ENCODE results near the gene KRT83.
"Not testable (repeated sequence)": the region's sequence is repeated elsewhere in the genome, so short reads cannot be mapped to it uniquely, and the experiment has no call there.

Gene KRT83

DNA sequence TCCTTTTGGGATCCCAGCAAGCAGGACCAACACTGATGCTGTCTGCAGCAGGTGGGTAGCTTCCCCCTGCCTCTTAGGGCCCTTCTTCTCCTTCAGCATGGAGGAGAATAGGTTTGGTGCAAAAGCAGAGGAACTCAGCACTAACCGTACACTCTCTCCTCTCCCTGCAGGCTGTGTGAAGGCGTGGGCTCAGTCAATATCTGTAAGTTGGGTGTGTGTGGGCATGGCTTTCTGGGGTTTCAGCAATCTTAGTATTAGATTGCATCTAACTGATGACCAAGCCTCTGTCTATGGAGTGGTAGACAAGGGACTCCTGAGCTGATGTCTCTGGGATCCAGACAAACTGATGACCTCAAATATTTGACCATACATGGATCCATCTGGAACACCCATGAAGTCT, 31.8 kb upstream of the KRT83 start:
- no peak for DNase-seq

DNA sequence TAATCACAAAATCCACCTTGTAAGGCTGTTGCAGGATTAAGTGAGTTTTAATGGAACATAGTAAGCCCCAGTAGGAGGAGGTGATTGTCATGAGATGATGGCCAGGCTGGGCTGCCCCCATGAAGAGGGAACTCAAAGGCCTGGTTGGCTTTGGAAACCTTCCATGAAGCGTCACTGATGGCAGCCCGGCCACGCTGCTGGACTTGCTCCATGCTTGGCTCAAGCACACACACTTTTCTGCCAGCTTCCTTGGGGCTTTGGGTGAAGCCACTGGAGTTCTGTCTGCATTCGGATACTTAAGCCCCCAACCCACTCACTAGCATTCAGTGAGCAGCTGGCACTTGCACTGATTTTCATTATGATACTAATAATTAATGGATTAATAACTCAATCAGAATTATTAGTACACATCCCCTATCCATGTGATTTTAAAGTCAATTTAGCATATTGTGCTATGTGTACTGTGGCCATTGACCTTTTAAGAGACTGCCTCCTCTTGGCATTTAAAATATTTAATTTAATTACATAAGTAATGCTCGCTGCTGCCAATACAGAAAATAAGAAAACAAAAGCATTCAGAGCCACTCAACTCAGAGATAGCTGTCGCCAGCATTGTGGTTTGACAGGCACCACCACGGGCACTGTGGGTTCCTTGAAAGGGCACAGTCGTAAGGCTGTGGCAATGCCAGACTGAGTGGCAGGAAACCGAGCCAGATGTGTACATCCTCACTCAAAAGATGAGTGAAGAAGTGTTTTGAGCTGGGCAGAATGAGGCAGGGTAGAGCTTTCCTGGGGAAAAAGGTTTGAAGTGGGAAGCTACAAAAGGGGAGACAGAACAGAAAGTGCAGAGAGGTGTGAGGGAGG, 30.2 kb upstream of the KRT83 start:
- peak; percentile 25 to 32 for DNase-seq

DNA sequence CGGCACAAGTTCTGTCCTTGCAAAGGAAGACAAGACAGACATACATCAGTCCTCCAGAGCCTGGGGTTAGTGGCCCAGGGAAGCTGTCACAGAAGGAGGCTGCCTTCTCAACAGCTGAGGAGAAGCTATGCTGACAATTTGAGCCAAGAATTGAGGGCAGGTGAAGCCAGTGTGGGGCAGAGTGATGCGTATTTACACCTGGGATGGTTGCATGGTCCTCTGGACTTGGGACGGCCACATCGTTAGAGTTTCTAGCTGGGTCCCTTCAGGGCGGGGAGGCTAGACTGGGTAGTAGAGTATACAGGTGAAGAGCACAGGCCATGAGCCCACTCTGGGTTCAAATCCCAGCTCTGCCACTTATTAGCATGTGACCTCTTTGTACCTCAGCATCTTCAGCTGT, 29.6 kb upstream of the KRT83 start:
- no peak for DNase-seq

DNA sequence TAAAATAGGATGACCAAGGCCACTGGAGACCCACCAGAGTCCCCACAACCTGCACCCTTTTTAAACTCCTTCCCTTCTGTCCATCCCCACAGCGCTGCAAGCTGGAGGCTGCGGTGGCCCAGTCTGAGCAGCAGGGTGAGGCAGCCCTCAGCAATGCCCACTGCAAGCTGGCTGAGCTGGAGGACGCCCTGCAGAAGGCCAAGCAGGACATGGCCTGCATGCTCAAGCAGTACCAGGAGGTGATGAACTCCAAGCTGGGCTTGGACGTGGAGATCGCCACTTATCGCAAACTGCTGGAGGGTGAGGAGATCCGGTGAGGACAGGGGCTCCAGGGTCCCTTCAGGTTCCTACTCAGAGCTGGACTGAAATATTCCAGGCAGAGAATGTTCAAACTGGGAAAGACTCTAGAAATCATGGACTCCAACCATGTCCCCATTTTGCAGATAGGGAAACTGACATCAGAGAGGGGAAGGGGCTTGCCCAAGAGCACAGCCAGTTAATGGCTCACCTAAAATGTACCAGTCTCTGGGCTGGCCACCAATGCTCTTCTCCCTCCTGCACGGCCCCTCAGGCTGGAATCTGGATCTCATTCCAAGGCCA, 28.9 kb upstream of the KRT83 start:
- no peak for DNase-seq

DNA sequence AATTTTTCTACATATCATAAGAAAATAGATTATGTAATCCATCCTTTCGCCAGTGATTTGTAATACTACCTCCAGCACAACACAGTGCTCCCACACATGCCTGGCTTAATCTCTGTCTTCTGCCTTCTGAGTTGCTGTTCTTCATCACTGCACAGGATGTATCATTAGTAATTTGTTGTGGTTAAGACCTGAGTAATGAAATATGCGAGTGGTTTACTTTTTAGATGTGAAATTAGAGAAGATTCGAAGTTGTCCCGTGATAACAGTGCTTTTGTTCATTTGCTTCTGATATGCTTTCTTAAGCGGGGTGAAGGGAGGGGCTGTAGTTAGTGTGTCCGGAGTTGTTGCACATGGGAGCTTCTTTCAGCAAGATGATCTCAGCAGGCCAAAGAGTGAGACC, 28.0 kb upstream of the KRT83 start:
- DNase-seq: no peak

DNA sequence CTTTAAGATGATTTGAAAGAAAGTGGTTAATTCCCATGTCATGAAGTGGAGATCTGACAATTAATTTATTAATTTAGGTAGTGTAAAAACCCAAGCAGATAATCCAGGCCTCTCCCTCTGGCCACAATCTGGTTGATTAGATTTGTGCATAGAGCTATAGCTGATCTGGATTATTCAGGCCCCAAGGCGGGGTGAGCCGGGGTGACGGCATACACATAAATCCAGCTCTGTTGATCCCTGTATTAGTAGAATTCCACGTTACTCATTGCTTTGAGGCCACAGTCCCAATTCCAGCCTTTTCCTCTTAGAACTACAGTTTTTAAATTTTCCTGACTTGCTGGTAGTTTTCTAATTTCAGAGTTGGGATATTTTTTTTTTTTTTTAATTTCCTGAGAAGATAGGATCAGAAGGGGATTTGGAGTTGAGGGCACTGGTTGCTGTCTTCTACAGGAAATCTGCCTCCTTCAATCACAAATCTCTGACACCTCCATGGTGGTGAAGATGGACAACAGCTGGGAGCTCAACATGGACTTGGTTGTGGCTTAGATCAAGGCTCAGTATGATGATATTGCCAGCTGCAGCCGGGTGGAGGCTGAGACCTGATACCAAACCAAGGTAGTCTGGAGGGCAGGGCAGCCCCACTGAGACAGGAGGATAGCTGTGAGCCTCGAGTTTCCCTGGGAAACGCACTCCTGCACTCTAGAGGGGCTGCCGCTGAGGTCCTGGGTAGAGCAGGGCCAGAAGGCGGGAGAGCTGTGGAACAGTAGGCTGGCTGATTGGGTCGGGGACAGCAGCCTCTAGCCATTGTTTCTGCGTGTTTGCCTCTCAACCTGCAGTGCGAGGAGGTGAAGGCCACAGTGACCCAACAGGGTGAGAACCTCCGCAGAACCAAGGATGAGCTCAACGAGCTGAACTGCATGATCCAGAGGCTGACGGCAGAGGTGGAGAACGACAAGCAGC, 26.6 kb upstream of the KRT83 start:
- DNase-seq: no peak

DNA sequence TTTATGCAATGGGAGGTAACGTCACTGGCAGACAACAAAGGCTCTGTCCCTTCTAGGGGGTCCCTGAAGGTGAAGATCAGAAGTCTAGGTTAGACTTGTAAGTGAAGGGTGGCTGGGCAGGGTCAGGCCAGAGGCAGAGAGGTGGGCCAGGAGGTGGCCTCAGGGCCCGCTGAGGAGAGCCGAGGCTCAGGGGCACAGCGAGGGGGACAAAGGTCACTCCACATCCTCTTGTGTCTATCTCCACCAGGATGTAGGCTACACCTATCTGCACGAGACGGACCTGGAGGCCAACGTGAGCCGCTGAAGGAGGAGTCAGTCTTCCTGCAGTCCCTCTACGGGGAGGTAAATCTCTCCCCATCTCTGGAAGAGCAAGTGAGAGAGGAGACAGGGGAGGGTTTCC, 25.8 kb upstream of the KRT83 start:
- no peak for DNase-seq

DNA sequence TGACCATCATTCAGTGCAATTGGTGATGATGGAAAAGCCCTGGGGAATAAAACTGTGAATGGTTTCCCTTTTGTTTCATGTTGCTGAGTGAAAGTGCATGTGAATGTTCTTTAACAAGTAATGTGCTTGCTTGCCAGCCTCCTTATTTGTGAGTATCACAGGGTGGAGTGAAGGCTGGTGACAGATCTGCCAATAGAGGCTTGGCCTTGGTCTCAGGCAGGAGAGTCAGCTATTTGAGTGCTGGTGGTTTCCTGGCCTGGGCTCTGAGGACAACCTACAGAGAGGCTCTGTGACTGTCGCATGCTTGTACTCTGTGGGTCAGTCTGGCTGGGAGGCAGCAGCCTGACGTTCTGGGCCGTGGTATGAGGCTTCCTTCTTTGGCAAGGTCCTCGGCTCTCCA, 25.4 kb upstream of the KRT83 start:
- DNase-seq: no peak

DNA sequence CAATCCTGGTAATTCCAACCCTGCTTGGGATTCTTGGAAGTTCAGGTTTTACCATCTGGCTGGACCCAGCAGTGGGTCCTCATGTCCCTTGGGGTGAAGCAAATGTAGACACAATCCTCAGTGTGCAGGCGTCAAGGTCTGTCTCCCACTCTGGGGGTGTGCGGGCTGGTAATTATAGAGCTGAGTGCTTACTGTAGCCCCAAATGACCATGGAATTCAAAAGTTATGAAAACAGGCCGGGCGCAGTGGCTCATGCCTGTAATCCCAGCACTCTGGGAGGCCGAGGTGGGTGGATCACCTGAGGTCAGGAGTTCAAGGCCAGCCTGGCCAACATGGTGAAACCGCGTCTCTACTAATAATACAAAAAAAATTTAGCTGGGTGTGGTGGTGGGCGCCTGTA, 23.8 kb upstream of the KRT83 start:
- not testable (repeated sequence) for DNase-seq

DNA sequence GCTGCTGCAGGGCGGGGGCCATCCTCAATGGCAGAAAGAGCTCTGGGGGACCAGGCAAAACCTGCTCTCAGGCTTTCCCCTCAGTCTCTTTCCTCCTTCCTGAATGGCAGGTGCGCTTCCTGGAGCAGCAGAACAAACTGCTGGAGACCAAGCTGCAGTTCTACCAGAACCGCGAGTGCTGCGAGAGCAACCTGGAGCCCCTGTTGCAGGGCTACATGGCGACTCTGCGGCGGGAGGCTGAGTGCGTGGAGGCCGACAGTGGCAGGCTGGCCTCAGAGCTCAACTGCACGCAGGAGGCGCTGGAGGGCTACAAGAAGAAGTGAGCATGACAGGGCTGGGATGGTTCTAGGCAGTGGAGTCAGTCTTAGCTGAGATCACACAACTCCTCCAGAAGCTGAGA, 22.9 kb upstream of the KRT83 start:
- DNase-seq: no peak

DNA sequence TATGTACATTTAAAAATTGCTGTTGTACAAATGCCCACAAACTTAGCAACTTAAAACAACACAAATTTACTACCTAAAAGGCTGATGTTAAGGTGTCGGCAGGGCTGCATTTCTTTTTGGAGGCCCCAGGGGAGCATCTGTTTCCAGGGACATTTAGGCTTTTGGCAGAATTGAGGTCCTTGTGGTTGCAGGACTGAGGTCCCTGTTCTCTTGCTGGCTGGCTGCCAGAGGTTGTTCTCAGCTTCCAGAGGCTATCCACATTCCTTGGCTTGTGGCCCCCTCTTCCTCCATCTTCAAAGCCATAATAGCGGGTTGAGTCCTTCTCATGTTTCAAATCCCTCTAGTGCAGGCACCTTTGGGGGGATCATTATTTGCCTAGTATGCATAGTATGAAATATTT, 22.4 kb upstream of the KRT83 start:
- DNase-seq: no peak

DNA sequence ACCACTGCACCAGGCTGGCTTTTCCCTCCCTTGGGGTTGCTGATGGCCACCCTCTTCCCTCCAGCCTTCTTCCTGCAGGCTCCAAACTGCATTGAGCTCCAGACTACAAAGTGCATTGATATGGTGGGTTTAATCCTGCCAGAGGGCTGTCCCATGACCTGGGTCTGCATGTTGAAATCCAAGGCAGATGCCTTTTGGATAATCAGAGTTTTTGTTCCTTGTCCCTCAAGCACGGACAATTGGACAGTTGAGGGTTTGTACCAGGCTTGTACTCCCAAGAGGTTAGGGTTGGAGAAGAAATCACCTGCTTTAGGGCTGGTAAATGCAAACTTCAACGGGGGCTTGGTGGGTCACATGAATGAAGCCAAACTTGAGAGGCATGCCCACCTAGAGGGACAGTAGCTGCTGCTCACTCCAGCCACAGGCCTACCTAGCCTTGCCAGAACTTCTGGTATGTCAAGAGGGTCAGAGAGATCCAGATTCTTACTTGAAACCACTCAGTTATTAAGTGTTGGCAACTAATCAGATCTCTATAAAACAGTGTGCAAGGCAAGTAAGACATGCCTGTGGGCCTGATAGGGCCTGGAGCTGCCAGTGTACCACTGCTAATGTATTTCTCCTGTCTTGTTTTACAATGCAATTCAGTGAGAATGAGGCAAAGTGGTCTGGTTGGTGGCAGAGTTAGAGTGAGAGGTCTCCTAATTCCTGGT, 21.7 kb upstream of the KRT83 start:
- DNase-seq: no peak

DNA sequence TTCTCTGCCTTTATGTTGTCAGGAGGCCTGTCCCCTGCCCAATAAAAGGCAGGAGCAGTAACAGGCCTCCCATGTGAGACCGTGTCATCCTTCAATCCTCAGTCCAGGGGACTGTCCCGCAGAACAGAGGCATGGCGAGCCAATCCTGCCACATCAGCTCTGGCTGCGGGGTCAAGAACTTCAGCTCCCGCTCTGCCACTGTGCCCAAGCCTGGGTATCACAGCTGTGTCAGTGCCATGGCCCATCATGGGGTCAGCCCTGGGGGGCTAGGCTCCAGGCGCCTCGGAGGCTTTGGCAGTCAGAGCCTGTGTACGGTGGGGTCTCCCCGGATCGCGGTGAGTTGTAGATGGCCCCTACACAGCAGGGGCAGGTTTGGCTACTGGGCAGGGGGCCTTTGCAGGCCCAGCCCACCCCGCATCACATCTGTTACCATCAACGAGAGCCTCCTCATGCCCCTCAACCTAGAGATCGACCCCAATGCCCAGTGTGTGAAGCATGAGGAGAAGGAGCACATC, 19.9 kb upstream of the KRT83 start:
- DNase-seq: no peak

DNA sequence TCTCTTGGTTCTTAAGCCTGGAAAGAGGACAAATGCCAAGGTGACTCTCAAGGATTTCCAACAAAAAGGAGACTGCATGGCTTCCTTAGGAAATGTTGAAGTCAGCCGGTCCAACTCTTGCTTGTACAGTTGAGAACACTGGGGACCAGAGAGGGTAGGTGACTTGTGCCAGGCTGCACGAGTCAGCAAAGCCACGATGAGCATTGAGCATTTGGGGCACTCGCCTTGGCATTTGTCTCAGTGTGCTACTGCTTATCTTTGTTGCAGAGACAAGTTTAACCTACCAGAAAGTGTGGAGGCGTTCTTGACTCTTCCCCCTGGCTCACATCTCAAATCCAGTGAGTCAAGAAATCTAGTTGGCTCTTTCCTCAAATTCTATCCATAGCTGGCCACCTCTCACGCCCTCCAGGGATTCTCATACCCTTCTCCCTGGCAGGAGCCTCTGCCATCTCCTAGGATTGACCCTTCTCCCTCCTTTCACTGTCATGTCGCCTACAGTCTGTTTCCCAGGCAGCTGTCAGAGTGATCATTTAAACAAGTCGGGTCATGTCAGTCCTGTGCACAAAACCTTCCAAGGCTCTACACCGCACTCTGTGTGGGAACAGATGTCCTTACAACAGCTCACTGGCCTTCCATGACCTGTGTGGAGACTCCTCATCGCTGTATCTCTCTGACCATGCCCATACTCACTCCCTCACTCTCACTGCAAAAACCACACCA, 17.2 kb upstream of the KRT83 start:
- DNase-seq: no peak

DNA sequence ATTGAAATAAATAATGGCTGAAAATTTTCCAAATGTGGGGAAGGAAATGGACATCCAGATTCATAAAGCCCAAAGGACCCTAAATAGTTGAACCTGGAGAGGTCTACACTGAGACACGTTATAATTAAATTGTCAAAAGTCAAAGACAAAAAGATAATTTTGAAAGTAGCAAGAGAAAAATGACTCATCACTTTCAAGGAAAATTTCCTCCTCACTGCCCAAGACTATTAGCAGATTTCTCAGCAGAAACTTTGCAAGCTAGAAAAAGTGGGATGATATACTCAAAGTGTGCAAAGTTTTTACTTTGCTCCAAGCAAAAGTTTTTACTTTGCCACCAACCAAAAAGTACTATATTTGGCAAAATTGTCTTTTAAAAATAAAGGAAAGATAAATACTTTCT, 15.9 kb upstream of the KRT83 start:
- DNase-seq: no peak

DNA sequence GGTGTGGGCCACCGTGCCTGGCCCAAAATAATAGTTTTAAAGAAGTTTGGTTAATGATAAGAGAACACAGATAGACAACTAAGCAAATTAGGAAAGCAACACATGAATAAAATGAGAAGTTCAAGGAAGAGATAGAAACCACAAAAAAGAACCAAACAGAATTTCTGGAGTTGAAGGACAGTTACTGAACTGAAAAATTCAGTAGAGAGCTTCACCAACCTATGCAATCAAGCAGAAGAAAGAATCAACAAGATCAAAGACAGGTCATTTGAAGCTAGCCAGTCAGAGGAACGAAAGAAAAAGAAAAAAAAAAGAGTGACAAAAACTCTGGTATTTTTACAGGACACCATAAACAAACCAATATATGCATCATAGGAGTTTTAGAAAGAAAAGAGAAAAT, 15.4 kb upstream of the KRT83 start:
- DNase-seq: no peak

DNA sequence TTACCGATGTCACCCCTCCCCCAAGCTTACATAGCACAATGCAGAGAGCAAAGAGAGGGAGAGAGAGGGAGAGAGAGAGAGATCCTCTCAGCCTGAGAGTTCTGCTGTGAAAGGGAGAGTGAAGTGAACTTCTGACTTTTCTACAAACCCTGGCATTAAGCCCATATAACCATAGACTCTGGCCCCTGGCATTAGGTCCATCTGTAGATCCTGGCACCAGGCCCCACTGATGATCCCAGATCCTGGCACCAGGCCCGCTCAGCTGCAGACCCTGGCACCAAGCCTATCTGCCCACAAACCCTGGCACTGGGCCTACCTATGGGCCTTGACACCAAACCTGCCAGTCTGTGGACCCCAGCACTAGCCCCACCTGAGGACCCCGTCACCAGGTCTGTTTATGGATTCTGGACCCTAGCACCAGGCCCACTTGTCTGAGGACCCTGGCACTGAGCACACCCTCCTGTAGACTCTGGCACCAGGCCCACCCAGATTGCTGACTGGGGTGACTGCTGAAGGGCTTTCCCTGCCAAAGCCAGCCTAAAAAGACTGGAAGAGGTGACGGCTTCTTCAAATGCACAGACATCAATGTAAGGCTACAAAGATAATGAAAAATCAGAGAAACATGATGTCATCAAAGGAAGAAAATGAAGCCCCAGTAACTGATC, 14.5 kb upstream of the KRT83 start:
- no peak for DNase-seq

DNA sequence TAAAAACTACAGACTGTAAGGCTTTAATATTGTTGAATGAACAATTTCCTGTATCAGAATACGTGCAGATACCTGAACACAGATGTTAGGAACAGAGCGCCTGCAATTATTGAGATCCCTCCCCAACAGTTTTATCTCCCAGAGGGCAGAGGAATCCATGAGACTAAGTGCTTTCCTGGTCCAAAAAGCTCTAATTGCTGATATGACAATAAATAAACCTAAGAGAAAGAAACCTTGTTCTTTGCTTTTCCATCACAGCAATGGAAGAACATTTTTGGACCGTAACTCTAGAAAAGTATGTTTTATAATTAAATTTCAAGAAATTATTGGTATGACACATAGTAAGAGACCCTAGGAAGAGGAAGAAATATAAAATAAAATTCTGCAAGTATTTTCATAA, 13.0 kb upstream of the KRT83 start:
- no peak for DNase-seq

DNA sequence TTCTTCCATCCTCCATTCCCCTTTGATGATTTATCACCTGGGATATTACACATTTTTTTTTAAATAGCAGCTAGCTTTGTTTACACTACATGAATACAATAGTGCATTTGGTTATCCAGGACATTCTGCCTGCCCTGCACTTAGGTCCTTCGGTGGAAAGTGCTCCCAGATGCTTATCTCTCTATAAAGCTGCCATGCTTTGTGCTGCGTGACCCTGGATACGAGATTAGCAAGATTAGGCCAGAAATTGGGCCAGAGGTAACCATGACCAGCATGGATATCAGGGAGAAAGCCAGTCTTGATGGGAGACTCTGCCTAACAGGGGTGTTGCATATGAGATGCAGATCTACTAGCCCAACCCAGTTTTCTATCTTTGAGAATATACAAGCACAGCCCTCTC, 12.1 kb upstream of the KRT83 start:
- no peak for DNase-seq

DNA sequence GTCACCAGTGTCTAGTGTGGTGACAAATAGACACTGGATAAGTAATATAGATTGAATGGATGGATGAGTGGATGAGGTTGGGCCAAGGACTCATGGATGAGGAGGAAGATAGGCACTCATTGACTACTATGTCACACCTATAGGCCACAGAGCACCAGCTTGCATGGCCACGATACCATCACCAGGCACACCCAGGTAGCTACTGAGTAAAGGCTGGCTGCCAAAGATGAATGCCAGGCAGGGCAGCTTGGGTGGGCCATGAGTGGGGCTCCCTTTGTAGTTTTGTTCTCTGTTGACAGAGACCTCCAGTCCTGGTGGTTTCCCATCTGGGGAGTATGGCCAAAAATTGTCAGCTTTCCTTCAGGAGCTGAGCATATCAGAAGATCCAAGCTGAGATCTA, 11.2 kb upstream of the KRT83 start:
- DNase-seq: no peak

DNA sequence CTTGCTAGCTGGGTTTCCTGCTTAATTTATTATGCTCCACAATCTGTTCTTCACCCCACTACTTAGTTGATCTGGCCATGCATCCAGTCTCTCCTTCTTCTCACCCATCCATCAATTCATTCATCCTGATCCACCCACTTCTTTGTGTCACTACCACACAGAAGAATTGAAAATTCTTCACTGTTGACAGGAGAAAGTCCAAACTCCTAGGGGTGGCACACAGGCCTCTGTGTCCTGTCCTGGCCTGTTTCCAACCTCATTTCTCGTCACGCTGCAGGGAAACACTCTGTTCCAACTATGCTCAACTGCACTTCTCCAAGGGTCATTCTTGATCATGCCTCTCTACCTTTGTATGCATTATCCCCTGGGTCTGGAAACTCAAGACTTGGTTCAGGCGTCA, 10.6 kb upstream of the KRT83 start:
- no peak for DNase-seq

DNA sequence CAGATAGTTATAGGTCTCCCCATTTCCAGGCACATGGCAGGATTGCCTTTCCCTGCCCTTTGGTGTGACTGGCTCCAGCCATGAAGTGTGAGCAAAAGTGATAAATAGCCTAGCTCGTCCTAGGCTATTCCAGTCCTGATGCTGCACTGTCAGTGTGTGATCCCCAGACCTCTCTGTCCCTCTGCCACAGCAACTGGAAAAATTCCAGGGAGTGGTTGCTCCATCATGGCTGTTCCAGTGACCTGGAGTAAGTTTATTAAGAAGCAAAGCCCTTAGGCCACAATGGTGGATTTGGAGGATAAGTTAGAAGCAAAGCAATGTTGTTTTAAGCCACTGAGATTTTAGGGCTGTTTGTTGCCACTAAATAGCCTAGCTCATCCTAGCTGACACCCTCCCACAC, 9.8 kb upstream of the KRT83 start:
- no peak for DNase-seq

All from activated CD4-positive, alpha-beta T cell treated with anti-CD3 and anti-CD28 coated beads, Interleukin-2, amount 50 U/mL, for 48 hours (primary cell).